HepG2 (cell line): ENCODE results near the gene FRMPD3. TPM values are rescaled to one million over a fixed set of nuclear protein-coding genes. Genes with fewer than 3 reads are reported as not detected.

Source experiments
- ATAC-seq: fragments of 200-7000 bp; cut with Tn5 transposase; 3 replicates; pipeline ENCODE4 v1.9.1; 2020; ENCODE audit warnings: mild to moderate bottlenecking, moderate library complexity
- BruUV-seq: library from RNA; stranded (reverse); fragments of 400-500 nt; replicated peaks from 2 replicates; lab custom pipeline; 2021; lab: Mats Ljungman, UMichigan
- CTCF ChIA-PET: fragments of 300-600 bp; formaldehyde crosslinking; extraction: SDS; loops from one replicate; lab custom pipeline; 2021; ENCODE audit warnings: low total read pairs, inconsistent platforms, low intra/inter-chr PET ratio; lab: Yijun Ruan, JAX
- POLR2A ChIA-PET: fragments of 350-600 bp; sonication (Branson Sonifier 250); formaldehyde crosslinking; loops from one replicate; lab custom pipeline; 2020; ENCODE audit warnings: antibody characterized with exemption, inconsistent platforms; lab: Yijun Ruan, JAX
- DNase-seq: peaks from one replicate; pipeline ENCODE4 v3.0.0-alpha.2; 2015; ENCODE audit warnings: low spot score
- FAIRE-seq: peaks from 3 replicates; lab custom pipeline; 2011; peaks lifted over from hg19 to GRCh38; lab: Jason Lieb, UNC
- H2AFZ ChIP-seq: one replicate; pipeline ENCODE4 v1.6.1; 2011; ENCODE audit warnings: low read length, inconsistent platforms
- H3K27ac ChIP-seq: fragments of 300-600 bp; 3 replicates; pipeline ENCODE4 v1.8.0; 2011; ENCODE audit warnings: mixed run types, mild to moderate bottlenecking, mixed read lengths, low read length, inconsistent platforms; ENCODE audit not compliant: insufficient read depth; ENCODE audit errors: extremely low read length
- H3K27me3 ChIP-seq, 2 experiments: fragments of 200-600 bp in 1 of 2; 2 replicates in 1 of 2; 3 replicates in 1 of 2; pipeline versions ENCODE4 v1.6.0 to v1.8.0; 2011; ENCODE audit warnings: low read length in 2 of 2, mild to moderate bottlenecking in 2 of 2, moderate library complexity in 2 of 2, inconsistent platforms in 1 of 2; ENCODE audit not compliant: insufficient read depth in 2 of 2, control insufficient read depth in 1 of 2
- H3K36me3 ChIP-seq, 2 experiments: fragments of 200-600 bp in 1 of 2; replicated peaks in 1 of 2; 2 replicates in 1 of 2; 3 replicates in 1 of 2; pipeline versions ENCODE4 v1.5.1 to v1.8.0; 2011; ENCODE audit warnings: low read length in 2 of 2, inconsistent platforms in 1 of 2; ENCODE audit not compliant: insufficient read depth in 2 of 2, control insufficient read depth in 1 of 2
- H3K4me1 ChIP-seq: 2 replicates; pipeline ENCODE4 v1.5.1; 2012; ENCODE audit warnings: low read length, inconsistent platforms; ENCODE audit not compliant: insufficient read depth
- H3K4me2 ChIP-seq: 2 replicates; pipeline ENCODE4 v1.6.0; 2011; ENCODE audit warnings: low read depth, low read length, inconsistent platforms
- H3K4me3 ChIP-seq, 3 experiments: fragments of 200-600 bp in 1 of 3; sonication (generic), shearing (Covaris generic) in 1 of 3; replicated peaks in 1 of 3; 2 replicates each; pipeline ENCODE4 v1.5.1; 2011 to 2016; ENCODE audit warnings: low read length in 3 of 3, inconsistent platforms in 2 of 3, low read depth in 2 of 3, mild to moderate bottlenecking in 2 of 3, control low read depth in 1 of 3, mixed read lengths in 1 of 3; ENCODE audit not compliant: insufficient read depth in 1 of 3
- H3K79me2 ChIP-seq: one replicate; pipeline ENCODE4 v1.6.1; 2011; ENCODE audit warnings: low read length, inconsistent platforms; ENCODE audit not compliant: insufficient read depth
- H3K9ac ChIP-seq: 2 replicates; pipeline ENCODE4 v1.6.0; 2011; ENCODE audit warnings: mild to moderate bottlenecking, low read depth, low read length, inconsistent platforms; ENCODE audit not compliant: insufficient read depth
- H3K9me3 ChIP-seq: 2 replicates; pipeline ENCODE4 v1.5.1; 2012; ENCODE audit warnings: mild to moderate bottlenecking, low read length
- H4K20me1 ChIP-seq: 2 replicates; pipeline ENCODE4 v1.6.0; 2011; ENCODE audit warnings: inconsistent platforms, mild to moderate bottlenecking, low read length, moderate library complexity; ENCODE audit not compliant: insufficient read depth
- CTCF ChIP-seq: sonication (generic); formaldehyde crosslinking; IDR thresholded peaks from 2 replicates; pipeline ENCODE4 v1.5.0; 2020; ENCODE audit warnings: mild to moderate bottlenecking, missing genetic modification reagents, moderate library complexity
- FOXP1 ChIP-seq, 2 experiments: fragments of 450-650 bp in 1 of 2; IDR thresholded peaks; 2 replicates each; pipeline ENCODE4 v1.6.1; 2017 to 2018; ENCODE audit warnings: antibody characterized with exemption in 1 of 2
- HMG20A ChIP-seq: IDR thresholded peaks from 2 replicates; pipeline ENCODE4 v1.6.1; 2016; ENCODE audit warnings: borderline replicate concordance
- ISL2 ChIP-seq: sonication (generic); formaldehyde crosslinking; IDR thresholded peaks from 2 replicates; pipeline ENCODE4 v1.5.0; 2020; ENCODE audit warnings: missing genetic modification reagents
- TBP ChIP-seq: sonication (generic); formaldehyde crosslinking; IDR thresholded peaks from 2 replicates; pipeline ENCODE4 v1.5.0; 2020; ENCODE audit warnings: missing genetic modification reagents
- ZFP41 ChIP-seq: sonication (generic); formaldehyde crosslinking; IDR thresholded peaks from 2 replicates; pipeline ENCODE4 v1.4.0; 2020; ENCODE audit warnings: mild to moderate bottlenecking, missing genetic modification reagents, borderline replicate concordance
- ZNF224 ChIP-seq: sonication (generic); formaldehyde crosslinking; IDR thresholded peaks from 2 replicates; pipeline ENCODE4 v1.5.0; 2020; ENCODE audit warnings: mild to moderate bottlenecking, missing genetic modification reagents
- ZNF781 ChIP-seq: sonication (generic); formaldehyde crosslinking; IDR thresholded peaks from 2 replicates; pipeline ENCODE4 v1.5.1; 2020; ENCODE audit warnings: borderline replicate concordance, mild to moderate bottlenecking, missing genetic modification reagents; ENCODE audit errors: not compliant biosample characterization
- WGBS: methylation state at CpG from one replicate; pipeline ENCODE4 v1.1.6; 2017; ENCODE audit warnings: low lambda C conversion rate; 5-methylcytosine and 5-hydroxymethylcytosine counted together
- in situ Hi-C: cut with HindIII; loops from 2 replicates; pipeline ENCODE4 v1.10.0; 2017; ENCODE audit warnings: low pct_unique_long_range_greater_than_20kb; ENCODE audit not compliant: extremely low pct_ligation_motif_present
- intact Hi-C: fragments of 100-400 bp; cut with micrococcal nuclease; formaldehyde crosslinking; loops from one replicate; pipeline ENCODE4 v1.10.0; 2022; ENCODE audit not compliant: unreplicated experiment
- polyA plus RNA-seq, 8 experiments: library from polyadenylated mRNA; depleted of rRNA in 3 of 8; stranded (reverse) in 7 of 8; unstranded in 1 of 8; fragments of >200 nt; fragmentation: Illumina TruSeq in 4 of 8; extraction: Trizol in 4 of 8; gene quantifications; 2 replicates each; pipeline versions ENCODE4 v1.2.1 to v1.2.3, GENCODE V29; 2011 to 2016; ENCODE audit warnings: low read depth in 4 of 8, missing spikeins in 1 of 8, mixed read lengths in 1 of 8; ENCODE audit not compliant: insufficient read depth in 1 of 8
- total RNA-seq, 5 experiments: library from RNA; depleted of rRNA; stranded (reverse); fragments of >200 nt; fragmentation: Illumina TruSeq; extraction: Trizol; gene quantifications; 2 replicates each; pipeline ENCODE4 v1.2.3, GENCODE V29; 2016; ENCODE audit warnings: low read depth in 1 of 5

Gene FRMPD3
- total and polyA plus RNA-seq, 2 of the 13 experiments (the other 11 are each of a cell fraction or from before 2014, with no cell fraction given): not detected

DNA sequence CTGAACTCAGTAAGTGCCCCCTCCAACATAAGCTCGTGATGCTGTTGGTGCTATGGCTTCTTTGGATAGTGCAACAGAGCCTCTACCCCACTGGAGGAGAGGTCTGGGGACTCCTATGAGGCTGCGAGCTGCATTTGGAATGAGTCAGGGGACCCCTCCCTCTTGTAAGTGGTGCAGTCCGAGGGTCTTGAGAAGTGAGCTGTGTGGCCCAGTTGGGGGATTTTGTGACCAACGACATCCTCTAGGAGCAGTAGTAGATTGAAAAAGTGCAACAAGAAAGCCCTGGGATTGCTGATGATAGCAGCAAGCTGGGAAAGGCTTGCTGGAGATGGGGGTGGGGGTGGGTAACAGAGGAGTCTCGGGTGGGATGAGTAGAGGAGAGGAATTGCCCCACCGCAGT lies 3.1 kb downstream of the FRMPD3 start:
- Histone ChIP-seq H3K27ac (no peak overlapping the region), H3K4me2 (no peak overlapping the region), H3K9ac (no peak overlapping the region), H4K20me1 (no peaks in the 10 kb centered on the region), H3K9me3 (no peaks in the 10 kb centered on the region), H3K4me1 (peaks cover 12% of the 10 kb centered on the region; the same call in 1 of the 2 replicates), H3K27me3 (peaks cover 4 to 24% of the 10 kb centered on the region in 2 experiments; a peak in 3 of 5 replicates), H3K4me3 (no peak overlapping the region), H2AFZ (no peak overlapping the region), H3K79me2 (no peaks in the 10 kb centered on the region), H3K36me3 (no peaks in the 10 kb centered on the region)
- CTCF ChIA-PET: no interaction called here
- no peak for TF ChIP-seq ZNF224 (CRISPR knock-in tag)
- TF ChIP-seq ZNF781 (CRISPR knock-in tag): no peak
- TF ChIP-seq ZFP41 (CRISPR knock-in tag): no peak
- TF ChIP-seq CTCF (CRISPR knock-in tag): no peak
- TF ChIP-seq TBP: no peak
- TF ChIP-seq ISL2 (CRISPR knock-in tag): no peak
- TF ChIP-seq FOXP1 (IDR thresholded peaks at IDR 0.05): no peak
- TF ChIP-seq FOXP1 (CRISPR knock-in tag; IDR thresholded peaks at IDR 0.05): no peak
- 0% methylated on average over 3 of the region's 6 CpGs for WGBS
- in situ Hi-C loops (no loop called here), intact Hi-C loops (no loop called here)
- FAIRE-seq (no peak), DNase-seq (no peak), ATAC-seq (no peak)
- POLR2A ChIA-PET: no interaction called here
- no TSS peak for BruUV-seq

DNA sequence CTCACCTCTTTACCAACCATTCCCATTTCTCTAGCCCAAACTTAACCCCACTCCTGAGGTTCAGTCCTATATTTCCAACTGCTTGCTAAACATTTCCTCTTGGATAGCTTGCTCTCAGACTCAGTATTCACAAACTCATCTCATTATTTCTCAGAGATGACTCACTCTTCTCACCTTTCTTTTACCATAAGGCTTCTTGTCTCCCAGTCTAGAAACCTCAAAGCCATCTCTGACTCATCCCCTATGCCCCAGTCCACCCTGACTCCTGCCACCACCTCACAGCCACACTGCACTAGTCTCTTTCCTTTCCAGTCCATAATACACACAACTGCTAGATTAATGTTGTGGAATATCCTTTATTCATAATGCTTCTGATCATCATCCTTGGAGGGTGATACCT lies 4.8 kb downstream of the FRMPD3 start:
- no peak overlapping the region for H2AFZ ChIP-seq
- H4K20me1 ChIP-seq: no peaks in the 10 kb centered on the region
- no peak for ATAC-seq
- no peak overlapping the region for H3K27ac ChIP-seq
- ChIA-PET POLR2A (no interaction called here), CTCF (no interaction called here)
- in situ Hi-C loops: no loop called here
- no peaks in the 10 kb centered on the region for H3K79me2 ChIP-seq
- H3K4me3 ChIP-seq: no peak overlapping the region
- no TSS peak for BruUV-seq
- H3K9ac ChIP-seq: no peak overlapping the region
- H3K36me3 ChIP-seq: no peaks in the 10 kb centered on the region
- no peak for TF ChIP-seq HMG20A (CRISPR knock-in tag)
- no peak for FAIRE-seq
- no peaks in the 10 kb centered on the region for H3K9me3 ChIP-seq
- no peaks in the 10 kb centered on the region for H3K4me1 ChIP-seq
- H3K27me3 ChIP-seq: peaks cover 4 to 13% of the 10 kb centered on the region in 2 experiments; a peak in 2 of 5 replicates
- intact Hi-C loops: no loop called here
- H3K4me2 ChIP-seq: no peak overlapping the region
- no peak for DNase-seq
